Measurements from ENCODE around the gene USP5.

USP5 gene

DNA sequence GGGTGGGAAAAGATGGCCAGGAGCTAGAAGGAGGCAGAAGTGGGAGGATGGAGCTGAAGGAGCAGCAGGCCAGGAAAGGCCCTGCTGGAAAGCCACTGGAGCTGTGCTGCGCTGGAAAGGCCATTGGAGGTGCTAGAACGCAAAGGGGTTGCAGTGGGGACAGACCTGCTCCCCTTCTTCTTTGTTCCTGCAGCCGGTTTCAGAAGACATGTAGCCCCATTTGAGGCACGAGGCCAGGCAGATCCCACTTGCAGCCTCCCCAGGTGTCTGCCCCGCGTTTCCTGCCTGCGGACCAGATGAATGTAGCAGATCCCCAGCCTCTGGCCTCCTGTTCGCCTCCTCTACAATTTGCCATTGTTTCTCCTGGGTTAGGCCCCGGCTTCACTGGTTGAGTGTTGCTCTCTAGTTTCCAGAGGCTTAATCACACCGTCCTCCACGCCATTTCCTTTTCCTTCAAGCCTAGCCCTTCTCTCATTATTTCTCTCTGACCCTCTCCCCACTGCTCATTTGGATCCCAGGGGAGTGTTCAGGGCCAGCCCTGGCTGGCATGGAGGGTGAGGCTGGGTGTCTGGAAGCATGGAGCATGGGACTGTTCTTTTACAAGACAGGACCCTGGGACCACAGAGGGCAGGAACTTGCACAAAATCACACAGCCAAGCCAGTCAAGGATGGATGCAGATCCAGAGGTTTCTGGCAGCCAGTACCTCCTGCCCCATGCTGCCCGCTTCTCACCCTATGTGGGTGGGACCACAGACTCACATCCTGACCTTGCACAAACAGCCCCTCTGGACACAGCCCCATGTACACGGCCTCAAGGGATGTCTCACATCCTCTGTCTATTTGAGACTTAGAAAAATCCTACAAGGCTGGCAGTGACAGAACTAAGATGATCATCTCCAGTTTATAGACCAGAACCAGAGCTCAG, 32.6 kb upstream of the USP5 start:
- Histone ChIP-seq H3K27me3 (ENCODE audit: control insufficient read depth in 1 of 2, insufficient read depth in 2 of 2, low read length in 2 of 2) (no peaks in the 10 kb centered on the region), H3K4me1 (ENCODE audit: insufficient read depth, low read length) (peaks cover 12% of the 10 kb centered on the region), H3K27ac (ENCODE audit: low read depth, low read length) (no peak overlapping the region), H3K36me3 (ENCODE audit: insufficient read depth, low read length) (no peaks in the 10 kb centered on the region), H3K4me3 (ENCODE audit: low read depth in 1 of 2, low read length in 2 of 2) (no peak overlapping the region), H3K9ac (ENCODE audit: low read length) (no peak overlapping the region), H3K9me3 (ENCODE audit: low read length) (no peaks in the 10 kb centered on the region)

DNA sequence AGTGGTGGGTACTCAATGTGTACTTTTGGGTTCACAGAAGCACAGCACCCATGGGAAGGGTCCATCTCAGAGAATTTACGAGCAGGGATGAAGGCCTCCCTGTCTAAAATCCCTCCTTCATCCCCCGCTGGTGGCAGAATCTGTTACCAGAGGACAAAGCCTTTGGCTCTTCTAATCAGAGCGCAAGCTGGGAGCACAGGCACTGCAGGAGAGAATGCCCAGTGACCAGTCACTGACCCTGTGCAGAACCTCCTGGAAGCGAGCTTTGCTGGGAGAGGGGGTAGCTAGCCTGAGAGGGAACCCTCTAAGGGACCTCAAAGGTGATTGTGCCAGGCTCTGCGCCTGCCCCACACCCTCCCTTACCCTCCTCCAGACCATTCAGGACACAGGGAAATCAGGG, 31.8 kb upstream of the USP5 start:
- H3K9me3 ChIP-seq (ENCODE audit: low read length) = no peaks in the 10 kb centered on the region
- peaks cover 17% of the 10 kb centered on the region for H3K4me1 ChIP-seq (ENCODE audit: insufficient read depth, low read length)
- H3K27me3 ChIP-seq (ENCODE audit: control insufficient read depth in 1 of 2, insufficient read depth in 2 of 2, low read length in 2 of 2) = no peaks in the 10 kb centered on the region
- H3K27ac ChIP-seq (ENCODE audit: low read depth, low read length) = no peak overlapping the region
- no peak overlapping the region for H3K4me3 ChIP-seq (ENCODE audit: low read depth in 1 of 2, low read length in 2 of 2)
- no peaks in the 10 kb centered on the region for H3K36me3 ChIP-seq (ENCODE audit: insufficient read depth, low read length)
- no peak overlapping the region for H3K9ac ChIP-seq (ENCODE audit: low read length)

DNA sequence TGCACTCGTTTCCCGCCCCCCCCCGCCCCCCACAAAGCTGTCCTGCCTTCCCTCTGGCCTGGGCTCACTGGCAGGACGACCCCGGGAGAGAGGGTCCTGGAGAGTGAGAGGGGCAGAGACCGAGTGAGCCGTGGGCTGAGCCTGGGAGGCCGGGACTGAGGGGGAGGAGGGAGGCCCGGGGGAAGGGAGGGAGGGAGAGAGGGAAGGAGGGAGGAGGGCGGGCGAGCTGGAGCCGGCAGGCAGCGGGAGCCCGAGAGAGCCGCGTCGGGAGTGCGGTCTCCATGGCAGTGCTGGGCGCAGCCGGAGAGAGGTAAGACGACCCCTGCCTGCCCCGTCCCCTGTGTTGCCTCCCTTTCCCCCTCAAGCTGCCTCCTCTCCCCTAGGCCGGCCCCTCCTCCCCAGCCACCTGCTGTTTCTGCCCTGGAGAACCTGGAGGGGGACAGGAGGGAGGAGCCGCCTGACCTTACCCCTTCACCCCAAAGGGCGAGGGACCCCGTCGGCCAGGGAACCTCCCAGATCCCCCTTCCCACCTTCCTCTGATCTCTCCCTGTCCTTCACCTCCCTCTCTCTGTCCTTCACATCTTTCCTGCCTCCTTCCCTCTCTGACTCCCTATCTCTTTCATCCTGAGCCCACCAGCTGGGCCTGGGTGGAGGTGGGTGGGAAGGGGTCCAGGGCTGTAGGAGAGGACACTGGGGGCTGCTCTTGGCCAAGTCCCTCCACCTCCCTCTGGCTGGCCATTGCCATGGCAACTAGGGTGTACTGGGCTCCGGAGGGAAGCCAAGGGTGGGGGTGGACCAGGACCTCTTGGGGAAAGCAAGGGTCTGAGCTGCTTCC, 30.1 kb upstream of the USP5 start, which contains the start of gene GPR162:
TSS of gene GPR162 (plus strand) at position 231 of the 835 bp plus-strand sequence. CDS start 2,078 bp downstream, outside the sequence.
- no peaks in the 10 kb centered on the region for H3K36me3 ChIP-seq (ENCODE audit: insufficient read depth, low read length)
- peaks cover 26% of the 10 kb centered on the region for H3K4me1 ChIP-seq (ENCODE audit: insufficient read depth, low read length)
- no peaks in the 10 kb centered on the region for H3K9me3 ChIP-seq (ENCODE audit: low read length)
- H3K27ac ChIP-seq (ENCODE audit: low read depth, low read length) = peak within 1 kb of the TSS; percentile 54
- peak within 1 kb of the TSS; percentile 37 for H3K9ac ChIP-seq (ENCODE audit: low read length)
- H3K4me3 ChIP-seq (ENCODE audit: low read depth in 1 of 2, low read length in 2 of 2) = peak within 1 kb of the TSS; percentile 39 to 58
- H3K27me3 ChIP-seq (ENCODE audit: control insufficient read depth in 1 of 2, insufficient read depth in 2 of 2, low read length in 2 of 2) = no peaks in the 10 kb centered on the region

DNA sequence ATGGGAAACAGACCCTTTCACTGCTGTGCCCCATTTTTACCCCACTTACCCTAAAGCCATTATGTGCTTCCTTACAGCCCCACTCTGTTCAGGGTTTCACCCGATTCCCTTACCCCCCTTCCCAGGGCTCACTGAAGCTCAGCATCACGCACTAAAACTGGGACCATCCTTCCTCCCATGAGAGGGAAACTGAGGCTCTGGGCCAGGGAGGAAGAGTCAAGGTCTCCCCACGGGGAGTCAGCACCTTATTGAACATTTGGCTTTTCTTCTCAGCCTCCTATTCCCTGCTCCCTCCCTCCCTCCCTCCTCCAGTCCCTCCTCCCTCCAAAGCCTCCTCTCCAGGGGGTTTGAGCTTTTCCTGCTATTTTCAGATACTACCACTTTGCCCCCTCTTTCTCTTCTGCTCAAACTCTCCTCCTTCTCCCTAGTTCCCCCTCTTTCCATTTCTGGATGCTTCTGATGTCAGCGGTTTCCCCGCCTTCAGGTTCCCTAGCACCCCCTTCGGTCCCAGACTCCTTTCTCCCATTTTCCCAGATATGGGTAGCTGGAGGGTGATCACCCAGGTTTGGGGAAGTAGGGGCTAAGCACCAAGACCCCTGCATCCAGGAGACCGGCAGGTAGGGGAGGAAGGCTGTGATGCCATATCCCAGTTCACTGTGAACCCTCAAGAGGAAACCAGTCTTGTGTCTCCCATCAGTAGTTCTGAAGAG, 29.4 kb upstream of the USP5 start:
- Histone ChIP-seq H3K36me3 (ENCODE audit: insufficient read depth, low read length) (no peaks in the 10 kb centered on the region), H3K4me3 (ENCODE audit: low read depth in 1 of 2, low read length in 2 of 2) (peak overlapping the region; percentile 39 to 58), H3K27me3 (ENCODE audit: control insufficient read depth in 1 of 2, insufficient read depth in 2 of 2, low read length in 2 of 2) (no peaks in the 10 kb centered on the region), H3K9me3 (ENCODE audit: low read length) (no peaks in the 10 kb centered on the region), H3K4me1 (ENCODE audit: insufficient read depth, low read length) (peaks cover 33% of the 10 kb centered on the region), H3K9ac (ENCODE audit: low read length) (peak overlapping the region; percentile 37), H3K27ac (ENCODE audit: low read depth, low read length) (no peak overlapping the region)

DNA sequence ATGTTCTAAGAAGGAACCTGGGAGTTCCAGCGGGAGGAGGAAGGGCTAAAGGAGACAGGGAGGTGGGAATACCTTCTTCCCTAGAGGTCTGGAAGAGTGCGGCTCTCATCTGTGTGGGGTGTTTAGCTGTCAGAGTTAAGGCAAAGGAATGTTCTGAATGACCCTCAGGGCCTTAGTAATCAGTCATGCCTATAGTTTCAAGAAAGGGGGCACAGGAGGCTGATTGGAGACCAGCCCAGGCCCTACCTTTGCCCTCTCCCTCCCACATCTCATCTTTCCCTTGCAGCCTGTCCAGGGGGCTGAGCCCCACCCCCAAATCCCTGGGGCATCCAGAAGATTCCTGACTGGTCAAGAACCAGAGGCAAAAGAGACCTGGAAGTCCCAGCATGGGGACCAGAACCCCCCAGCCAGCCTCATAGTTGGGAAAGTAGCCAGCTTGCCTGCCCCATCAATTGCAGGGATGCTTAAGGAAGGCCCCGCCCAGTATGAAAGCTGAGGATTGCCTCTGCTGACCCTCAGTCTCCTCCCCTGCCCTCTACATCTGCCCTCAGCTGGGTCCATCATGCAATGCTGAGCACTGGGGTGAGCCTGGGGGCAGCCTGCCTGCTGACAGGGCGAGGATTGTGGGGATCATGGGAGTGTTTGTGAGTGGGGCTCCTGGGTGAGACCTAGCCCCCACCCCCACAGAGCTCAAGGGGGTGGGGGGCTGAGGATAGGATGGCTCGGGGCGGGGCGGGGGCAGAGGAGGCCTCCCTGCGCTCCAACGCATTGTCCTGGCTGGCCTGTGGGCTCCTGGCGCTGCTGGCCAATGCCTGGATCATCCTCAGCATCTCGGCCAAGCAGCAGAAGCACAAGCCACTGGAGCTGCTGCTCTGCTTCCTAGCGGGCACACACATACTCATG, 28.5 kb upstream of the USP5 start:
- no peak overlapping the region for H3K9ac ChIP-seq (ENCODE audit: low read length)
- H3K27ac ChIP-seq (ENCODE audit: low read depth, low read length) = no peak overlapping the region
- H3K4me1 ChIP-seq (ENCODE audit: insufficient read depth, low read length) = peaks cover 34% of the 10 kb centered on the region
- H3K9me3 ChIP-seq (ENCODE audit: low read length) = no peaks in the 10 kb centered on the region
- H3K36me3 ChIP-seq (ENCODE audit: insufficient read depth, low read length) = no peaks in the 10 kb centered on the region
- no peaks in the 10 kb centered on the region for H3K27me3 ChIP-seq (ENCODE audit: control insufficient read depth in 1 of 2, insufficient read depth in 2 of 2, low read length in 2 of 2)
- H3K4me3 ChIP-seq (ENCODE audit: low read depth in 1 of 2, low read length in 2 of 2) = no peak overlapping the region

DNA sequence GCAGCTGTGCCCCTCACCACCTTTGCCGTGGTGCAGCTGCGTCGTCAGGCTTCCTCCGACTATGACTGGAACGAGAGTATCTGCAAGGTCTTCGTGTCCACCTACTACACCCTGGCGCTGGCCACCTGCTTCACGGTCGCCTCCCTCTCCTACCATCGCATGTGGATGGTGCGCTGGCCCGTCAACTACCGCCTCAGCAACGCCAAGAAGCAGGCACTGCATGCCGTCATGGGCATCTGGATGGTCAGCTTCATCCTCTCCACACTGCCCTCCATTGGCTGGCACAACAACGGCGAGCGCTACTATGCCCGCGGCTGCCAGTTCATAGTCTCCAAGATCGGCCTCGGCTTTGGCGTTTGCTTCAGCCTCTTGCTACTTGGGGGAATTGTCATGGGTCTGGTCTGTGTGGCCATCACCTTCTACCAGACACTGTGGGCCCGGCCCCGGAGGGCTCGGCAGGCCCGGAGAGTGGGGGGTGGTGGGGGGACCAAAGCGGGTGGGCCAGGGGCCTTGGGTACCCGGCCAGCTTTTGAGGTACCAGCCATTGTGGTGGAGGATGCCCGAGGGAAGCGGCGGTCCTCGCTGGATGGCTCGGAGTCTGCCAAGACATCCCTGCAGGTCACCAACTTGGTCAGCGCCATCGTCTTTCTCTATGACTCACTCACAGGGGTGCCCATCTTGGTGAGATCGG, 27.7 kb upstream of the USP5 start:
- H3K4me1 ChIP-seq (ENCODE audit: insufficient read depth, low read length) = peaks cover 34% of the 10 kb centered on the region
- no peaks in the 10 kb centered on the region for H3K36me3 ChIP-seq (ENCODE audit: insufficient read depth, low read length)
- no peak overlapping the region for H3K4me3 ChIP-seq (ENCODE audit: low read depth in 1 of 2, low read length in 2 of 2)
- H3K9me3 ChIP-seq (ENCODE audit: low read length) = no peaks in the 10 kb centered on the region
- H3K27me3 ChIP-seq (ENCODE audit: control insufficient read depth in 1 of 2, insufficient read depth in 2 of 2, low read length in 2 of 2) = no peaks in the 10 kb centered on the region
- no peak overlapping the region for H3K27ac ChIP-seq (ENCODE audit: low read depth, low read length)
- H3K9ac ChIP-seq (ENCODE audit: low read length) = no peak overlapping the region

DNA sequence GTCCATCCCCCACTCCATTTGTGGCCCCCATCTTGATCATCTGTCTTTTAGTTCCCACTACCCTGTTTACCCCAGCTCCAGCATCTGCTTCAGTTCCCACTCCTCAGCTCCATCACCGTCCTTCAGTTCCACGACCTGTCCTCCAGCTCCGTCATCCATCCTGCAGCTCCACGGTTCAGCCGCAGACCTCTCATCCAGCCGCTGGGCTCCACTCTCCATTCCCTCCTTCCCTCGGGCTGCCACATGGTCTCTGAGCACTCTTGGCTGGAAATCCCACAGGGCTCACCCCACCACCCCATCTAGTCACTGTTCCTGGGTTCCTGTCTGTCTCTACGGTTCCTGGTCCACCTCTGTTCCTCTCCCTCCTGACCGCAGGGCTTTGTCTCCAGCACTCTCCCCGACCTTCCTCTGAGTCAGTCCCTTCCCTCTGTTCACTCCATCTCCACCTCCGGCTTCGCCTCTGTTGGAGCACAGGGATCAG, 27.0 kb upstream of the USP5 start:
- H3K27me3 ChIP-seq (ENCODE audit: control insufficient read depth in 1 of 2, insufficient read depth in 2 of 2, low read length in 2 of 2) = no peaks in the 10 kb centered on the region
- no peak overlapping the region for H3K9ac ChIP-seq (ENCODE audit: low read length)

DNA sequence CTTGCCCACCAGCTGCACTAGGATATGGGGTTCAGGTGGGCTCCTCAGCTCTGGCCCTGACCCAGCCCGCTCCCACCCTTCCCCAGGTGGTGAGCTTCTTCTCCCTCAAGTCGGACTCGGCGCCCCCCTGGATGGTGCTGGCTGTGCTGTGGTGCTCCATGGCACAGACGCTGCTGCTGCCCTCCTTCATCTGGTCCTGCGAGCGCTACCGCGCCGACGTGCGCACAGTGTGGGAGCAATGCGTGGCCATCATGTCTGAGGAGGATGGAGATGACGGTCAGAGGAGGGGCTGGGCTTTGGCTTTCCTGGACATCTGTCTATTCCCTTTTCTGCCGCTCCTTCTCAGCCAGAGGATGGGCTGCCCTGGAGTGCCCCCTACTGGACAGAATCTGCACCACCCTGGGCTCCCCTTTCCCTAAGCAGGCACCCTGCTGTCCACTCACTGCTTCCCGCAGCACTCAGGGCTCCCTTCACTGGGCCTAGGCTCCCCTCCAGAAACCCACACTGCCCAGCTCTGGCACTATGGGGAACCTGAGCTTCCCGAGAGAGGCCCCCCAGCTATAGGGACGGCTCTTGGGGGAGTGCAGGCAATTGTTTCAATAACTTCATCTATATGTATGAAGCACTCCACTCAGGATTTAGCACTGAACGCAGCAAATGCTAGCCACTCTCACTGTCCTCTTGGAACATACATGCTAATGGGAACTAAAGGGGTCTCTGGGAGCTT, 26.4 kb upstream of the USP5 start:
- no peak overlapping the region for H3K9ac ChIP-seq (ENCODE audit: low read length)
- no peaks in the 10 kb centered on the region for H3K27me3 ChIP-seq (ENCODE audit: control insufficient read depth in 1 of 2, insufficient read depth in 2 of 2, low read length in 2 of 2)
- no peaks in the 10 kb centered on the region for H3K36me3 ChIP-seq (ENCODE audit: insufficient read depth, low read length)
- peaks cover 42% of the 10 kb centered on the region for H3K4me1 ChIP-seq (ENCODE audit: insufficient read depth, low read length)
- no peaks in the 10 kb centered on the region for H3K9me3 ChIP-seq (ENCODE audit: low read length)
- H3K4me3 ChIP-seq (ENCODE audit: low read depth in 1 of 2, low read length in 2 of 2) = peak overlapping the region in 1 of 2 donors; percentile 36
- H3K27ac ChIP-seq (ENCODE audit: low read depth, low read length) = no peak overlapping the region

More for the DNA sequence above, 27.0 kb upstream of the USP5 start:
- Histone ChIP-seq H3K4me3 (ENCODE audit: low read depth in 1 of 2, low read length in 2 of 2) (peak overlapping the region in 1 of 2 donors; percentile 36), H3K9me3 (ENCODE audit: low read length) (no peaks in the 10 kb centered on the region), H3K4me1 (ENCODE audit: insufficient read depth, low read length) (peaks cover 40% of the 10 kb centered on the region), H3K36me3 (ENCODE audit: insufficient read depth, low read length) (no peaks in the 10 kb centered on the region), H3K27ac (ENCODE audit: low read depth, low read length) (no peak overlapping the region)

DNA sequence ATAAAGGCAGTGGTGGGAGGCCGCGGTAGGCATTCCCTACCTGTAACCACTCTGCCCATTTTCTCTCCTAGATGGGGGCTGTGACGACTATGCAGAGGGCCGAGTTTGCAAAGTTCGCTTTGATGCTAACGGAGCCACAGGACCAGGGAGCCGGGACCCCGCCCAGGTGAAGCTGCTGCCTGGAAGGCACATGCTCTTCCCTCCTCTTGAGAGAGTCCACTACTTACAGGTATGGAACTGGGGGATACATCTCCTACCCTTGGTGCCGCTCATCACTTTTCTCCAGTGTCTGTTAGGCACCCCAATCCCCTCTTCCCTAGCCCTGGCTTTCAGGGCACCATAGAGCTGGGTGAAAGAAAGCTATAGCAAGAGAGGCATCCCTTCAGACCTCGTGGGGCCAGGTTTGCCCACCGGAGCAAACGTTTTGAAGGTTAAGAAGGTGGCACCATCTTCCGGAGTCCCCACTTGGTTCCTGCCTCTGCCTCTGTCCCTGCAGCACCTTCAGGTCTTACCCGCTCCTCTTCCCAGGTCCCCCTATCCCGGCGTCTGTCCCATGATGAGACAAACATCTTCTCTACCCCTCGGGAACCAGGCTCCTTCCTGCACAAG, 25.7 kb upstream of the USP5 start:
- Histone ChIP-seq H3K9ac (ENCODE audit: low read length) (no peak overlapping the region), H3K27me3 (ENCODE audit: control insufficient read depth in 1 of 2, insufficient read depth in 2 of 2, low read length in 2 of 2) (no peaks in the 10 kb centered on the region), H3K27ac (ENCODE audit: low read depth, low read length) (no peak overlapping the region), H3K9me3 (ENCODE audit: low read length) (no peaks in the 10 kb centered on the region), H3K4me3 (ENCODE audit: low read depth in 1 of 2, low read length in 2 of 2) (no peak overlapping the region), H3K4me1 (ENCODE audit: insufficient read depth, low read length) (peaks cover 36% of the 10 kb centered on the region), H3K36me3 (ENCODE audit: insufficient read depth, low read length) (no peaks in the 10 kb centered on the region)

Measured in muscle layer of colon (tissue), 2 donors.